Tibial nerve (tissue), 4 donors: Measurements from ENCODE around the gene SAMD3. TPM values are rescaled to one million over a fixed set of nuclear protein-coding genes. Genes with fewer than 3 reads are reported as not detected.

Experiments
- DNase-seq, 2 donors: peaks; one replicate each; pipeline ENCODE4 v3.0.0-alpha.2; 2019; ENCODE audit warnings: low spot score in 2 of 2
- H3K27ac ChIP-seq, 4 donors: fragments of 200-600 bp; sonication (generic) in 3 of 4; one replicate each; pipeline ENCODE4 v1.5.1; 2017 to 2019; ENCODE audit warnings: mild to moderate bottlenecking in 1 of 4
- H3K27me3 ChIP-seq, 2 donors: fragments of 200-600 bp; sonication (generic) in 1 of 2; one replicate each; pipeline versions ENCODE4 v1.5.1 to v1.6.0; 2017 to 2019
- H3K36me3 ChIP-seq, 3 donors: fragments of 200-600 bp; sonication (generic); one replicate each; pipeline ENCODE4 v1.5.1; 2018 to 2019
- H3K4me1 ChIP-seq, 4 donors: fragments of 200-600 bp; sonication (generic) in 3 of 4; one replicate each; pipeline ENCODE4 v1.5.1; 2017 to 2019
- H3K4me3 ChIP-seq, 4 donors: fragments of 200-600 bp; sonication (generic) in 3 of 4; one replicate each; pipeline ENCODE4 v1.5.1; 2017 to 2019; ENCODE audit warnings: mild to moderate bottlenecking in 1 of 4, moderate library complexity in 1 of 4
- H3K9me3 ChIP-seq, 4 donors: fragments of 200-600 bp; sonication (generic) in 3 of 4; one replicate each; pipeline ENCODE4 v1.5.1; 2017 to 2019
- CTCF ChIP-seq, 5 experiments: fragments of 200-600 bp in 3 of 5; fragments of 450-650 bp in 2 of 5; sonication (generic) in 3 of 5; IDR thresholded peaks; one replicate each; pipeline ENCODE4 v1.5.1; 2016 to 2019; ENCODE audit warnings: antibody characterized with exemption in 5 of 5, mild to moderate bottlenecking in 3 of 5, moderate library complexity in 2 of 5
- EP300 ChIP-seq, 2 donors: sonication (generic); formaldehyde crosslinking; IDR thresholded peaks; one replicate each; pipeline ENCODE4 v1.6.1; 2017; ENCODE audit warnings: antibody characterized with exemption in 2 of 2, mild to moderate bottlenecking in 1 of 2
- POLR2A ChIP-seq, 2 donors: fragments of 450-650 bp; IDR thresholded peaks; one replicate each; pipeline ENCODE4 v1.6.1; 2017; ENCODE audit warnings: antibody characterized with exemption in 2 of 2, mild to moderate bottlenecking in 2 of 2, moderate library complexity in 2 of 2
- WGBS, 2 donors: methylation state at CpG; one replicate each; pipeline ENCODE4 v1.1.5; 2018; 5-methylcytosine and 5-hydroxymethylcytosine counted together
- total RNA-seq, 4 donors: library from RNA; depleted of rRNA; stranded (reverse); fragments of >200 nt; gene quantifications; one replicate each; pipeline ENCODE4 v1.1.0, GENCODE V29; 2016

The SAMD3 gene
- total RNA-seq, 4 donors from 2014 or later: 0.44 to 4.0 (median 1.4) TPM

DNA sequence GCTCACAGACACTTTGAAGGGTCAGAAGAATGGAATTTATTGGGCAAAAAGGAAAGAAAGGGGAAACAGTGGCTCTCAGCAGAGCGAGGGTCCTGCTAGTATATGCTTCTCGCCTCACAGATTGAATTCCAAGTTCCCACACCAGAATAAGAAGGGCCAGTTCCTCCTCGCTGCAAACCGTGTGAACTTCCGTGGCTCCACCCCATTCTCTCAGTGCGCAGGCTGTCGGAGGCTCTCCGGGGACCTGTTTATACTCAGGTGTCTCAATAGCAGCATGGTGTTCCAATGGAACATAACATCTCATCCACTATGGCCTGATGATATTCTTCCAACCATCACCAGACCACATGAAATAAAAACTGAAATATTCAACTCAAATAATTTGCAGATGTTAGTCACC is 4.6 kb downstream of the SAMD3 start:
- TF ChIP-seq EP300 (IDR thresholded peaks at IDR 0.05) (no peak), POLR2A (IDR thresholded peaks at IDR 0.05) (no peak), CTCF (IDR thresholded peaks at IDR 0.05) (no peak)
- no peak for DNase-seq
- no peak overlapping the region for H3K27ac ChIP-seq
- 79 to 91% methylated on average over 8 of the region's 8 CpGs for WGBS, 2 donors
- no peak overlapping the region for H3K4me3 ChIP-seq
- no peaks in the 10 kb centered on the region for H3K36me3 ChIP-seq
- no peaks in the 10 kb centered on the region for H3K4me1 ChIP-seq
- no peaks in the 10 kb centered on the region for H3K27me3 ChIP-seq
- no peaks in the 10 kb centered on the region for H3K9me3 ChIP-seq

DNA sequence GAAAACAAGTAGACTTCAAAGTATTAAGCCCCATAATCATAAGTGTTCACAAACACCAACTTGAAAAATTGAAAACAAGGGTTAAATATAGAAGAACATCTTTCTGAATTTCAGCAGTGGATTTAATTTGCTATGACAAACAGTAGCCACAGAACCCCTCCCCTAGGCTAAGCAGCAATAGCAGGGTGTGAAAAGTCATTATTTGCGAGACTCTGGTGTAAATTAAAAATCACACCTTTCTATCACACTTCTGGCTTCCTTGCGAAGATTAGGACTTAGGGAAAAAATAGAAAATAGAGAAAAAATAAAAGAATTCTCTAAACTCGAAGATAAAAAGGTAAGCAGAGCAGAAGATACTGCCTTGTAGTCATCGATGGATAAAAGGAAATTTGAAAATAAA is 6.1 kb downstream of the SAMD3 start:
- Histone ChIP-seq H3K27me3 (no peaks in the 10 kb centered on the region), H3K36me3 (no peaks in the 10 kb centered on the region), H3K27ac (no peak overlapping the region), H3K4me1 (no peaks in the 10 kb centered on the region), H3K9me3 (no peaks in the 10 kb centered on the region), H3K4me3 (no peak overlapping the region)
- no peak for DNase-seq
- TF ChIP-seq POLR2A (IDR thresholded peaks at IDR 0.05): no peak
- TF ChIP-seq CTCF (IDR thresholded peaks at IDR 0.05): no peak
- no peak for TF ChIP-seq EP300 (IDR thresholded peaks at IDR 0.05)
- 71 to 80% methylated on average over 4 of the region's 4 CpGs for whole genome bisulfite sequencing, 2 donors

DNA sequence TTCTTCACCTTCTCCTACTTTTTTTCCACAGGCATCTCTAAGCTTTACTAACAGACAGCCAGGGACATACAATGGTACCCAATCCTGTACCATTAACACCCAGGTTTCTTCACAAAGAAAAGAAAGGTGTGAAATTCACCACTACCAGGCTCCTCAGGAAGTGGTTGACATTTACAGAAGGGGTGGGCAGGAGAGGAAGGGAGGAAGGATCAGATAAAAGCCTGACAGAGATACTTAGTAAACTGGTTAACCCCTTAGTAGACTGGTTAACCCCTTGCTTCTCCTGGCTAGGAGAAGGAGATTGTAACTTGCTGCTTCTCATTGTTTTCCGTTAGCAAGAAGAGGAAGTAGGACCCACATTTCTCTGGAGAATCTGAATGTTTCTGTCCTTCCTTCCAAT is 7.2 kb downstream of the SAMD3 start:
- H3K36me3 ChIP-seq: no peaks in the 10 kb centered on the region
- no peak for DNase-seq
- H3K4me1 ChIP-seq: no peaks in the 10 kb centered on the region
- H3K4me3 ChIP-seq: no peak overlapping the region
- no peak overlapping the region for H3K27ac ChIP-seq
- H3K27me3 ChIP-seq: no peaks in the 10 kb centered on the region
- 19 to 29% methylated on average over 1 of the region's 1 CpG for WGBS, 2 donors
- TF ChIP-seq POLR2A (IDR thresholded peaks at IDR 0.05) (no peak), EP300 (IDR thresholded peaks at IDR 0.05) (no peak), CTCF (IDR thresholded peaks at IDR 0.05) (no peak)
- no peaks in the 10 kb centered on the region for H3K9me3 ChIP-seq

GRCh38 chr6:130212215-130212874 is 10.4 kb downstream of the SAMD3 start:
- Histone ChIP-seq H3K27ac (no peak overlapping the region), H3K4me3 (no peak overlapping the region), H3K27me3 (no peaks in the 10 kb centered on the region), H3K4me1 (no peaks in the 10 kb centered on the region), H3K9me3 (no peaks in the 10 kb centered on the region), H3K36me3 (no peaks in the 10 kb centered on the region)
- DNase-seq: no peak
- no peak for TF ChIP-seq CTCF (IDR thresholded peaks at IDR 0.05)
- no peak for TF ChIP-seq POLR2A (IDR thresholded peaks at IDR 0.05)
- no peak for TF ChIP-seq EP300 (IDR thresholded peaks at IDR 0.05)
- whole genome bisulfite sequencing, 2 donors: 29 to 47% methylated on average over 2 of the region's 2 CpGs

GRCh38 chr6:130211691-130212090 is 11.1 kb downstream of the SAMD3 start:
- TF ChIP-seq POLR2A (IDR thresholded peaks at IDR 0.05): no peak
- TF ChIP-seq CTCF (IDR thresholded peaks at IDR 0.05): no peak
- no peak for TF ChIP-seq EP300 (IDR thresholded peaks at IDR 0.05)
- Histone ChIP-seq H3K9me3 (no peaks in the 10 kb centered on the region), H3K36me3 (no peaks in the 10 kb centered on the region), H3K4me1 (no peaks in the 10 kb centered on the region), H3K27me3 (no peaks in the 10 kb centered on the region), H3K27ac (no peak overlapping the region), H3K4me3 (no peak overlapping the region)
- DNase-seq: no peak
- WGBS, 2 donors: 83 to 88% methylated on average over 3 of the region's 3 CpGs
